K562 (cell line): ENCODE data around the gene PI4KA. TPM values are rescaled to one million over a fixed set of nuclear protein-coding genes. Genes with fewer than 3 reads are reported as not detected.

Source experiments
- CAMTA2 ChIP-seq: fragments of 250-450 bp; sonication (Bioruptor Pico); conservative IDR thresholded peaks from 2 replicates; pipeline ENCODE4 v1.5.1; 2022
- CGGBP1 ChIP-seq: fragments of 250-450 bp; sonication (Bioruptor Pico); IDR thresholded peaks from 2 replicates; pipeline ENCODE4 v1.9.0; 2021; ENCODE audit warnings: mild to moderate bottlenecking
- CREB1 ChIP-seq, 2 experiments: sonication (generic) in 1 of 2; formaldehyde crosslinking in 1 of 2; IDR thresholded peaks; 2 replicates each; pipeline versions ENCODE4 v1.6.1 to v1.8.0; 2012 to 2022; ENCODE audit warnings: inconsistent platforms in 1 of 2, mild to moderate bottlenecking in 1 of 2, missing genetic modification reagents in 1 of 2, moderate library complexity in 1 of 2
- E2F3 ChIP-seq: fragments of 250-450 bp; sonication (Bioruptor Pico); IDR thresholded peaks from 2 replicates; pipeline ENCODE4 v1.4.0; 2020; ENCODE audit warnings: mild to moderate bottlenecking
- EGR1 ChIP-seq: fragments of 450-650 bp; conservative IDR thresholded peaks from 2 replicates; pipeline ENCODE4 v1.6.1; 2017; ENCODE audit warnings: mild to moderate bottlenecking
- ELF1 ChIP-seq: fragments of 200-800 bp; sonication (Bioruptor generic); IDR thresholded peaks from 2 replicates; pipeline ENCODE4 v1.6.1; 2016; ENCODE audit warnings: missing genetic modification characterization, missing compliant biosample characterization
- ELK3 ChIP-seq: fragments of 450-650 bp; formaldehyde crosslinking; IDR thresholded peaks from 2 replicates; pipeline ENCODE4 v1.4.0; 2020; ENCODE audit warnings: mild to moderate bottlenecking
- ERF ChIP-seq: fragments of 450-650 bp; formaldehyde crosslinking; IDR thresholded peaks from 2 replicates; pipeline ENCODE4 v1.4.0; 2020; ENCODE audit warnings: mild to moderate bottlenecking, mixed read lengths
- HDAC1 ChIP-seq, 2 experiments: fragments of 450-650 bp; IDR thresholded peaks; 2 replicates each; pipeline ENCODE4 v1.6.1; 2016 to 2017; ENCODE audit warnings: inconsistent platforms in 1 of 2, mild to moderate bottlenecking in 1 of 2, moderate library complexity in 1 of 2
- HMGN3 ChIP-seq: IDR thresholded peaks from 2 replicates; pipeline ENCODE4 v1.6.1; 2011; ENCODE audit warnings: borderline replicate concordance, low read depth, mild to moderate bottlenecking, mixed read lengths, low read length; ENCODE audit not compliant: insufficient read length; ENCODE audit errors: extremely low read depth
- HOMEZ ChIP-seq: fragments of 250-450 bp; sonication (Bioruptor Pico); IDR thresholded peaks from 2 replicates; pipeline ENCODE4 v1.4.0; 2020; ENCODE audit warnings: mild to moderate bottlenecking, moderate library complexity
- L3MBTL2 ChIP-seq: fragments of 450-650 bp; IDR thresholded peaks from 2 replicates; pipeline ENCODE4 v1.6.1; 2016; ENCODE audit warnings: mild to moderate bottlenecking, moderate library complexity
- SMARCA5 ChIP-seq: fragments of 450-650 bp; IDR thresholded peaks from 2 replicates; pipeline ENCODE4 v1.6.1; 2016
- TARDBP ChIP-seq: fragments of 450-650 bp; IDR thresholded peaks from 2 replicates; pipeline ENCODE4 v1.6.1; 2016
- VEZF1 ChIP-seq: fragments of 200-800 bp; sonication (Bioruptor generic); IDR thresholded peaks from 2 replicates; pipeline ENCODE4 v1.6.1; 2017; ENCODE audit warnings: missing genetic modification characterization, missing compliant biosample characterization
- ZBTB9 ChIP-seq: fragments of 450-650 bp; formaldehyde crosslinking; IDR thresholded peaks from 2 replicates; pipeline ENCODE4 v1.4.0; 2020; ENCODE audit warnings: mild to moderate bottlenecking, moderate library complexity
- ZC3H11A ChIP-seq: IDR thresholded peaks from 2 replicates; pipeline ENCODE4 v1.6.1; 2012; ENCODE audit warnings: low read depth, low read length, improper control_type of control experiment
- ZFPM2 ChIP-seq: fragments of 250-450 bp; sonication (Bioruptor Pico); IDR thresholded peaks from 2 replicates; pipeline ENCODE4 v1.5.1; 2022; ENCODE audit warnings: mild to moderate bottlenecking
- ZNF253 ChIP-seq: fragments of 250-450 bp; sonication (Bioruptor Pico); conservative IDR thresholded peaks from 2 replicates; pipeline ENCODE4 v1.6.1; 2021; ENCODE audit warnings: mild to moderate bottlenecking
- ZNF561 ChIP-seq: fragments of 450-650 bp; formaldehyde crosslinking; conservative IDR thresholded peaks from 2 replicates; pipeline ENCODE4 v1.4.0; 2020; ENCODE audit warnings: mild to moderate bottlenecking, moderate library complexity
- ZNF586 ChIP-seq: fragments of 450-650 bp; formaldehyde crosslinking; conservative IDR thresholded peaks from 2 replicates; pipeline ENCODE4 v1.4.0; 2020; ENCODE audit warnings: mild to moderate bottlenecking, moderate library complexity
- polyA plus RNA-seq, 8 experiments: library from polyadenylated mRNA; depleted of rRNA in 4 of 8; stranded (reverse) in 5 of 8; unstranded in 3 of 8; fragments of >200 nt; fragmentation: Nextera tagmentation in 2 of 8; fragmentation: Illumina TruSeq in 1 of 8; extraction: Ambion mirVana in 2 of 8; extraction: Trizol in 1 of 8; gene quantifications; 2 replicates each; pipeline versions ENCODE4 v1.2.1 to v1.2.3, GENCODE V29; 2011 to 2014; ENCODE audit warnings: inconsistent platforms in 1 of 8, missing spikeins in 1 of 8
- total RNA-seq, 7 experiments: library from RNA; depleted of rRNA in 6 of 7; stranded (reverse); fragments of >200 nt in 6 of 7; fragmentation: Illumina TruSeq in 2 of 7; extraction: Trizol in 2 of 7; gene quantifications; 2 replicates each; pipeline versions ENCODE4 v1.2.1 to v1.2.3, GENCODE V29; 2011 to 2021; ENCODE audit warnings: low replicate concordance in 1 of 7

PI4KA gene
- total and polyA plus RNA-seq, 9 of the 15 experiments (the other 6 are each of a cell fraction or from before 2014, with no cell fraction given): 7.3 to 187 (median 84.7) TPM

GRCh38 chr22:20702546-20703413 lies 155.8 kb downstream of the PI4KA start (continued):
- peak; percentile 11; the same call in 1 of the 2 replicates for TF ChIP-seq CAMTA2 (CRISPR knock-in tag)
- peak; percentile 61; the same call in 1 of the 2 replicates for TF ChIP-seq ZC3H11A
- TF ChIP-seq ZFPM2 (CRISPR knock-in tag): 0 out of 2 replicates have a peak, but pooled peaks have one; percentile 76
- TF ChIP-seq ERF: peak; percentile 85; the same call in 1 of the 2 replicates
- TF ChIP-seq VEZF1 (CRISPR knock-in tag): peak; percentile 77
- peak; percentile 84; the same call in 1 of the 2 replicates for TF ChIP-seq CGGBP1 (CRISPR knock-in tag)
- peak; percentile 42 for TF ChIP-seq L3MBTL2
- TF ChIP-seq ZNF253 (CRISPR knock-in tag): 0 out of 2 replicates have a peak, but pooled peaks have one; percentile 34
- TF ChIP-seq E2F3 (CRISPR knock-in tag): peak; percentile 90
- TF ChIP-seq ZBTB9 (CRISPR knock-in tag): peak; percentile 92
- peak in 1 of 2 experiments; percentile 97; a peak in 2 of 4 replicates for TF ChIP-seq HDAC1 (IDR thresholded peaks at IDR 0.05)
- TF ChIP-seq EGR1: peak; percentile 96
- peak; percentile 77; the same call in 1 of the 2 replicates for TF ChIP-seq SMARCA5
- TF ChIP-seq ZNF586 (CRISPR knock-in tag): peak; percentile 75
- TF ChIP-seq HOMEZ (CRISPR knock-in tag): peak; percentile 82; the same call in 1 of the 2 replicates
- peak; percentile 49 for TF ChIP-seq HMGN3
- TF ChIP-seq ELF1: 0 out of 2 replicates have a peak, but pooled peaks have one; percentile 57
- TF ChIP-seq TARDBP: 0 out of 2 replicates have a peak, but pooled peaks have one; percentile 66
- peak; percentile 67; the same call in 1 of the 2 replicates for TF ChIP-seq ELK3
- TF ChIP-seq ZNF561 (CRISPR knock-in tag): peak; percentile 82; the same call in 1 of the 2 replicates
- TF ChIP-seq CREB1 (IDR thresholded peaks at IDR 0.05): peak; percentile 16
- TF ChIP-seq CREB1 (CRISPR knock-in tag; IDR thresholded peaks at IDR 0.05): peak; percentile 76
